HepG2 (cell line): ENCODE measurements around the gene GLRA1.

Experiments
- EED ChIP-seq: sonication (generic); formaldehyde crosslinking; IDR thresholded peaks from 2 replicates; pipeline ENCODE4 v1.5.0; 2020; ENCODE audit warnings: mild to moderate bottlenecking, missing genetic modification reagents
- MATR3 ChIP-seq: sonication (generic); formaldehyde crosslinking; IDR thresholded peaks from 2 replicates; pipeline ENCODE4 v1.4.0; 2020; ENCODE audit warnings: missing genetic modification reagents
- ZNF292 ChIP-seq: sonication (generic); formaldehyde crosslinking; IDR thresholded peaks from 2 replicates; pipeline ENCODE4 v1.8.1; 2022; ENCODE audit warnings: mild to moderate bottlenecking, low read depth, missing genetic modification reagents, borderline replicate concordance

- TF ChIP-seq MATR3 (CRISPR knock-in tag) (no peak), ZNF292 (CRISPR knock-in tag) (no peak), EED (CRISPR knock-in tag) (no peak)
Observed at GRCh38 chr5:151862811-151863472, 61.7 kb downstream of the GLRA1 start.
